NB4 (cell line): ENCODE measurements around the gene TOX3.

Source experiments
- CTCF ChIP-seq: IDR thresholded peaks from one replicate; pipeline ENCODE4 v1.5.1; 2012; ENCODE audit warnings: low read depth, low read length
- MAX ChIP-seq: IDR thresholded peaks from 2 replicates; pipeline ENCODE4 v1.6.1; 2011; ENCODE audit warnings: low read depth, low read length
- MYC ChIP-seq: IDR thresholded peaks from 2 replicates; pipeline ENCODE4 v1.6.1; 2011; ENCODE audit warnings: low read depth, low read length
- POLR2A ChIP-seq: IDR thresholded peaks from 2 replicates; pipeline ENCODE4 v1.6.1; 2011; ENCODE audit warnings: mild to moderate bottlenecking; ENCODE audit not compliant: insufficient read length; ENCODE audit errors: extremely low read depth

GRCh38 chr16:52480237-52480636, 66.7 kb downstream of the TOX3 start:
- TF ChIP-seq POLR2A (no peak), CTCF (no peak), MAX (no peak), MYC (no peak)
